Measurements from ENCODE around the gene DIPK1B. TPM values are rescaled to one million over a fixed set of nuclear protein-coding genes. Genes with fewer than 3 reads are reported as not detected.

DIPK1B gene
- total and polyA plus RNA-seq, 2 experiments from 2014 or later: 18.7 to 60.0 TPM

GRCh38 chr9:136697821-136698526 is 14.4 kb upstream of the DIPK1B start:
- no peaks in the 10 kb centered on the region for H3K9me3 Mint-ChIP-seq
- H3K4me2 ChIP-seq: no peak overlapping the region
- H3K27ac Mint-ChIP-seq: no peak overlapping the region
- no peaks in the 10 kb centered on the region; the same call in 1 of the 2 replicates for H3K4me1 ChIP-seq (ENCODE audit: insufficient read depth)
- H3K4me3 Mint-ChIP-seq: no peak overlapping the region
- ATAC-seq: no peak
- no peaks in the 10 kb centered on the region for H4K20me1 ChIP-seq (replicated peaks; ENCODE audit: insufficient read depth)
- H2AFZ ChIP-seq: no peak overlapping the region
- DNase-seq (ENCODE audit: low spot score): no peak
- H3K36me3 ChIP-seq (ENCODE audit: insufficient read depth): no peaks in the 10 kb centered on the region
- H3K27me3 ChIP-seq (ENCODE audit: insufficient read depth): no peaks in the 10 kb centered on the region
- no peaks in the 10 kb centered on the region for H3K79me2 ChIP-seq (replicated peaks; ENCODE audit: insufficient read depth)
- peaks cover 18% of the 10 kb centered on the region for H3K4me1 Mint-ChIP-seq
- no peak overlapping the region for H3K4me3 ChIP-seq
- no peak overlapping the region for H3K27ac ChIP-seq (ENCODE audit: low read depth)
- no peaks in the 10 kb centered on the region for H3K9me2 ChIP-seq (ENCODE audit: insufficient read depth)
- TF ChIP-seq ZNF331 (CRISPR knock-in tag; IDR thresholded peaks at IDR 0.05; ENCODE audit: low read depth) (no peak), NANOG (IDR thresholded peaks at IDR 0.05; ENCODE audit: borderline replicate concordance) (no peak), EZH2phosphoT487 (IDR thresholded peaks at IDR 0.05; ENCODE audit: unreplicated experiment) (no peak), JUNB (IDR thresholded peaks at IDR 0.05; ENCODE audit: unreplicated experiment) (no peak), CTCF (conservative IDR thresholded peaks at IDR 0.05; ENCODE audit: low read depth in 2 of 2) (no peak), ETS1 (IDR thresholded peaks at IDR 0.05) (no peak), STAT1 (IDR thresholded peaks at IDR 0.05; ENCODE audit: unreplicated experiment) (no peak), REST (IDR thresholded peaks at IDR 0.05; ENCODE audit: unreplicated experiment) (no peak), EZH2 (IDR thresholded peaks at IDR 0.05; ENCODE audit: low read depth, unreplicated experiment) (no peak), ZNF114 (CRISPR knock-in tag; IDR thresholded peaks at IDR 0.05) (no peak), POLR2AphosphoS5 (IDR thresholded peaks at IDR 0.05; ENCODE audit: low read depth) (no peak), ZNF462 (CRISPR knock-in tag; IDR thresholded peaks at IDR 0.05) (no peak), CREB1 (CRISPR knock-in tag; IDR thresholded peaks at IDR 0.05; ENCODE audit: low read depth) (no peak)
- peaks cover 20% of the 10 kb centered on the region for H3K27me3 Mint-ChIP-seq (ENCODE audit: insufficient read depth, low read depth, poor library complexity)
- H3F3A ChIP-seq (replicated peaks; ENCODE audit: low read depth): no peaks in the 10 kb centered on the region
- H3K36me3 Mint-ChIP-seq (ENCODE audit: low read depth): no peaks in the 10 kb centered on the region

All from GM23338 (cell line).